ENCODE data around the gene PHKG1. TPM values are rescaled to one million over a fixed set of nuclear protein-coding genes. Genes with fewer than 3 reads are reported as not detected.
"Not testable (repeated sequence)": the region's sequence is repeated elsewhere in the genome, so short reads cannot be mapped to it uniquely, and the experiment has no call there.

The PHKG1 gene
- total RNA-seq (2021; ENCODE audit: unreplicated experiment), result 1.1 TPM
- 1.3 and 1.4 TPM in 2 replicates for polyA plus RNA-seq (2012)
- Bru-seq, nascent RNA, result percentile 32 among the genes with signal in this experiment
- BruChase-seq, experiment 1, labeled RNA remaining after a 6-hour chase, result percentile 47 among the genes with signal in this experiment
- BruChase-seq, experiment 2, labeled RNA remaining after a 2-hour chase, result percentile 42 among the genes with signal in this experiment
- long read RNA-seq, partial matches to known transcripts, result 0 of 4 reads
- long read RNA-seq, other reads (novel, unspliced or antisense), result 4 of 4 reads

DNA sequence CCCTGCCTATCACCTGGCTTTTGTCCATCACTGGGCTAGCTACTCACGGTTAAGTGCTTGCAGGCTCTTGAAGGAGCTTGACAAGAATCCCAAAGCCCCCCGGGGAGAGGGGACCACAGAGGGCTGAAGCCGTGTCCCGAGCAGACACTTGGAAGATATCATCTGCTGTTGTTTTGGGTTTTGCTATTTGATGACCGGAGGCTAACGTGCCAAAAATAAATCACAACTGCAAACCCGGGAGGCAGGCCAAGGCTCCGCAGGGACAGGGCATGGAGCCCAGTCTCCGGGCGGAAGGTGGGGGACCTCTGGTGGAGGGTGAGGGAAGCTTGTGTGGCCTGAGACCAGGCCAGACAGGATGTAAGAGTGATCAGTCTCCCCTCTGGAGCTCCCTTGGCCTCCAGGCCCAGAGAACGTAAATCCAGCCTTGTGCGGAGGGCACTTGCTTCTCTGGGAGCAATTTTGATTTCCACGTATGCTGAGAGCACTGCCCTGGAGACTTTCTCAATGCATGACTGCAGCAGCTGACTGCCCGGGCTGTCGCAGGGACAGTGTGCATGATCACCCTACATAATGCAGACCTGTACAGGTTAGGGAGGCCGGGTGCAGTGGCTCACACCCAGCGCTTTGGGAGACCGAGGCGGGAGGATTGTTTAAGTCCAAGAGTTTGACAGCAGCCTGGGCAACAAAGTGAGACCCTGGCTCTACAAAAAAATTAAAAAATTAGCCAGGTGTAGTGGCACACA is at the start of gene PHKG1:
Gene PHKG1, minus strand, starts transcription at position 164 of the 743 bp plus-strand sequence. CDS start 4,011 bp downstream, outside the sequence.
- Histone ChIP-seq H3K9me3 (ENCODE audit: control insufficient read depth in 1 of 2, insufficient read depth in 1 of 2, low read depth in 1 of 2, low read length in 2 of 2) (no peaks in the 10 kb centered on the region), H3K9me2 (ENCODE audit: insufficient read depth) (no peaks in the 10 kb centered on the region), H3K79me2 (ENCODE audit: insufficient read depth, low read length) (no peaks in the 10 kb centered on the region), H3K9ac (ENCODE audit: low read length) (no peak within 1 kb of the TSS), H3K36me3 (ENCODE audit: control insufficient read depth in 1 of 2, insufficient read depth in 2 of 2, low read length in 2 of 2) (no peaks in the 10 kb centered on the region), H4K20me1 (ENCODE audit: insufficient read depth) (no peaks in the 10 kb centered on the region), H3K27me3 (ENCODE audit: insufficient read depth, low read length) (no peaks in the 10 kb centered on the region), H3K27ac (ENCODE audit: low read depth, low read length) (peak within 1 kb of the TSS; percentile 29; the same call in 1 of the 2 replicates), H3K4me2 (ENCODE audit: low read length) (peak within 1 kb of the TSS; percentile 42; the same call in 1 of the 2 replicates), H3K4me3 (replicated peaks in 1 of 2; ENCODE audit: low read depth in 1 of 2, low read length in 2 of 2) (no peak within 1 kb of the TSS), H2AFZ (ENCODE audit: low read depth, low read length, poor library complexity, severe bottlenecking) (no peak within 1 kb of the TSS), H3K4me1 (ENCODE audit: control insufficient read depth in 1 of 2, insufficient read depth in 2 of 2, low read length in 2 of 2) (peaks cover 4 to 8% of the 10 kb centered on the region in 2 experiments; a peak in 3 of 4 replicates)
- CTCF ChIA-PET, result interaction anchor here (0.5 to 3.6 kb wide), 9 partner anchors 8 to 650 kb away, joined by 3 to 21 read pairs (median 3); no protein-coding TSS in a partner anchor
- DNase-seq (ENCODE audit: low read depth, low spot score) (no peak), ATAC-seq (peak; percentile 95)
- TF ChIP-seq, protein P1, sequence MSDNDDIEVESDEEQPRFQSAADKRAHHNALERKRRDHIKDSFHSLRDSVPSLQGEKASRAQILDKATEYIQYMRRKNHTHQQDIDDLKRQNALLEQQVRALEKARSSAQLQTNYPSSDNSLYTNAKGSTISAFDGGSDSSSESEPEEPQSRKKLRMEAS (IDR thresholded peaks at IDR 0.05), result no peak
- no peak for TF ChIP-seq ELF1 (IDR thresholded peaks at IDR 0.05; ENCODE audit: borderline replicate concordance, low read depth)
- no peak for TF ChIP-seq EGR1 (IDR thresholded peaks at IDR 0.05; ENCODE audit: low read depth)
- TF ChIP-seq YY1 (IDR thresholded peaks at IDR 0.05; ENCODE audit: extremely low read depth, insufficient replicate concordance, low read depth, low read length), result no peak
- peak; percentile 39 to 54 (median 54); a peak in 5 of 6 replicates for TF ChIP-seq CTCF (IDR thresholded peaks at IDR 0.05 in 2 of 3, conservative IDR thresholded peaks at IDR 0.05 in 1 of 3; ENCODE audit: borderline replicate concordance in 1 of 3, insufficient read depth in 1 of 3, low read depth in 2 of 3, low read length in 2 of 3)
- TF ChIP-seq CEBPB (IDR thresholded peaks at IDR 0.05; ENCODE audit: low read depth), result no peak
- TF ChIP-seq, protein P2, sequence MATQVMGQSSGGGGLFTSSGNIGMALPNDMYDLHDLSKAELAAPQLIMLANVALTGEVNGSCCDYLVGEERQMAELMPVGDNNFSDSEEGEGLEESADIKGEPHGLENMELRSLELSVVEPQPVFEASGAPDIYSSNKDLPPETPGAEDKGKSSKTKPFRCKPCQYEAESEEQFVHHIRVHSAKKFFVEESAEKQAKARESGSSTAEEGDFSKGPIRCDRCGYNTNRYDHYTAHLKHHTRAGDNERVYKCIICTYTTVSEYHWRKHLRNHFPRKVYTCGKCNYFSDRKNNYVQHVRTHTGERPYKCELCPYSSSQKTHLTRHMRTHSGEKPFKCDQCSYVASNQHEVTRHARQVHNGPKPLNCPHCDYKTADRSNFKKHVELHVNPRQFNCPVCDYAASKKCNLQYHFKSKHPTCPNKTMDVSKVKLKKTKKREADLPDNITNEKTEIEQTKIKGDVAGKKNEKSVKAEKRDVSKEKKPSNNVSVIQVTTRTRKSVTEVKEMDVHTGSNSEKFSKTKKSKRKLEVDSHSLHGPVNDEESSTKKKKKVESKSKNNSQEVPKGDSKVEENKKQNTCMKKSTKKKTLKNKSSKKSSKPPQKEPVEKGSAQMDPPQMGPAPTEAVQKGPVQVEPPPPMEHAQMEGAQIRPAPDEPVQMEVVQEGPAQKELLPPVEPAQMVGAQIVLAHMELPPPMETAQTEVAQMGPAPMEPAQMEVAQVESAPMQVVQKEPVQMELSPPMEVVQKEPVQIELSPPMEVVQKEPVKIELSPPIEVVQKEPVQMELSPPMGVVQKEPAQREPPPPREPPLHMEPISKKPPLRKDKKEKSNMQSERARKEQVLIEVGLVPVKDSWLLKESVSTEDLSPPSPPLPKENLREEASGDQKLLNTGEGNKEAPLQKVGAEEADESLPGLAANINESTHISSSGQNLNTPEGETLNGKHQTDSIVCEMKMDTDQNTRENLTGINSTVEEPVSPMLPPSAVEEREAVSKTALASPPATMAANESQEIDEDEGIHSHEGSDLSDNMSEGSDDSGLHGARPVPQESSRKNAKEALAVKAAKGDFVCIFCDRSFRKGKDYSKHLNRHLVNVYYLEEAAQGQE (IDR thresholded peaks at IDR 0.05; ENCODE audit: low read depth), result no peak
- peak; percentile 59 for TF ChIP-seq RAD21 (IDR thresholded peaks at IDR 0.05; ENCODE audit: low read depth)
- no TSS peak for BruUV-seq (replicated peaks)
- intact Hi-C loops (cut with micrococcal nuclease), result loop anchor here (5.0 kb wide), 1 partner anchor 91 kb away; no protein-coding TSS in a partner anchor
- POLR2A ChIA-PET, result interaction anchor here (0.8 to 1.3 kb wide), 3 partner anchors 8 to 42 kb away, joined by 3 to 7 read pairs (median 4); partner anchors contain the start of genes CCT6A, CHCHD2 and PSPH
- RAD21 ChIA-PET (ENCODE audit: low non-redundant PET in 1 of 2, low total read pairs in 2 of 2, uncharacterized antibody in 2 of 2, unreplicated experiment in 2 of 2), result no interaction called here

GRCh38 chr7:56131062-56131461 is 38.3 kb upstream of the PHKG1 start:
- H3K4me2 ChIP-seq (ENCODE audit: low read length); H3K79me2 ChIP-seq (ENCODE audit: insufficient read depth, low read length); H3K27me3 ChIP-seq (ENCODE audit: insufficient read depth, low read length); H3K27ac ChIP-seq (ENCODE audit: low read depth, low read length); H4K20me1 ChIP-seq (ENCODE audit: insufficient read depth); RAD21 ChIA-PET (ENCODE audit: low non-redundant PET in 1 of 2, low total read pairs in 2 of 2, uncharacterized antibody in 2 of 2, unreplicated experiment in 2 of 2); CTCF ChIA-PET; DNase-seq (ENCODE audit: low read depth, low spot score); POLR2A ChIA-PET; H3K9me3 ChIP-seq (ENCODE audit: control insufficient read depth in 1 of 2, insufficient read depth in 1 of 2, low read depth in 1 of 2, low read length in 2 of 2); ATAC-seq; H2AFZ ChIP-seq (ENCODE audit: low read depth, low read length, poor library complexity, severe bottlenecking); H3K4me3 ChIP-seq (replicated peaks in 1 of 2; ENCODE audit: low read depth in 1 of 2, low read length in 2 of 2); intact Hi-C loops (cut with micrococcal nuclease); BruUV-seq (replicated peaks); H3K4me1 ChIP-seq (ENCODE audit: control insufficient read depth in 1 of 2, insufficient read depth in 2 of 2, low read length in 2 of 2); H3K9me2 ChIP-seq (ENCODE audit: insufficient read depth); H3K9ac ChIP-seq (ENCODE audit: low read length); H3K36me3 ChIP-seq (ENCODE audit: control insufficient read depth in 1 of 2, insufficient read depth in 2 of 2, low read length in 2 of 2): not testable (repeated sequence)

All from HCT116 (cell line).